ENCODE measurements around the gene NMT1.
"Not testable (repeated sequence)": the region's sequence is repeated elsewhere in the genome, so short reads cannot be mapped to it uniquely, and the experiment has no call there.

Gene NMT1

DNA sequence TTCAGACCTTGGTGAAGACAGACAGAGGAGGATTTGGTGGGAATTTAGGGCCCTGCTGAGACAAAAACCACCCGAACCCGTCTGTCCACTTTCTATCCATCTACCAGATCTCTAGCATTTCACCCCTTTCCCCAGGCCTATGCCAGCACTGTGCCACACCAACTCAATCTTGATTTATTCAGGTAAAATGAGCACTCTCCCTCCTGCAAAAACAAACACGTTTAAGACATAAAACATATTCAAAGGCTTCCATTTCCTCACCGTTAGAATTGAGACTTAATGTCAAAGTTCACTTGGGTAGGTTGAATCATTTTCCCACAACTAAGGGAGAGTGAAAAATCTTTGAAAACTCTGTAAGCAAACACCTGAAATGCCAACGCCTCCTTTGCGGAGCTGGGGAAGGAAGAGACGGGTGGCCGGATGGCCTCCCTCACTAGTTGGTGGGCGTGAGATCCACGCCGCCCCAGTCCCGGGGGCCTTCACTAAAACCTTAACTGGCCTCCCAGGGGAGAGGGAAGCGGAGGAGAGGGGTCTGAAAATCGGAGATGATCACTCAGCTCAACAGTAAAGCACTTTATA lies 10.5 kb upstream of the NMT1 start:
- H3K9me3 ChIP-seq (ENCODE audit: control insufficient read depth, low read length): no peaks in the 10 kb centered on the region
- TF ChIP-seq, protein P1, sequence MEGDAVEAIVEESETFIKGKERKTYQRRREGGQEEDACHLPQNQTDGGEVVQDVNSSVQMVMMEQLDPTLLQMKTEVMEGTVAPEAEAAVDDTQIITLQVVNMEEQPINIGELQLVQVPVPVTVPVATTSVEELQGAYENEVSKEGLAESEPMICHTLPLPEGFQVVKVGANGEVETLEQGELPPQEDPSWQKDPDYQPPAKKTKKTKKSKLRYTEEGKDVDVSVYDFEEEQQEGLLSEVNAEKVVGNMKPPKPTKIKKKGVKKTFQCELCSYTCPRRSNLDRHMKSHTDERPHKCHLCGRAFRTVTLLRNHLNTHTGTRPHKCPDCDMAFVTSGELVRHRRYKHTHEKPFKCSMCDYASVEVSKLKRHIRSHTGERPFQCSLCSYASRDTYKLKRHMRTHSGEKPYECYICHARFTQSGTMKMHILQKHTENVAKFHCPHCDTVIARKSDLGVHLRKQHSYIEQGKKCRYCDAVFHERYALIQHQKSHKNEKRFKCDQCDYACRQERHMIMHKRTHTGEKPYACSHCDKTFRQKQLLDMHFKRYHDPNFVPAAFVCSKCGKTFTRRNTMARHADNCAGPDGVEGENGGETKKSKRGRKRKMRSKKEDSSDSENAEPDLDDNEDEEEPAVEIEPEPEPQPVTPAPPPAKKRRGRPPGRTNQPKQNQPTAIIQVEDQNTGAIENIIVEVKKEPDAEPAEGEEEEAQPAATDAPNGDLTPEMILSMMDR (IDR thresholded peaks at IDR 0.05): no peak

DNA sequence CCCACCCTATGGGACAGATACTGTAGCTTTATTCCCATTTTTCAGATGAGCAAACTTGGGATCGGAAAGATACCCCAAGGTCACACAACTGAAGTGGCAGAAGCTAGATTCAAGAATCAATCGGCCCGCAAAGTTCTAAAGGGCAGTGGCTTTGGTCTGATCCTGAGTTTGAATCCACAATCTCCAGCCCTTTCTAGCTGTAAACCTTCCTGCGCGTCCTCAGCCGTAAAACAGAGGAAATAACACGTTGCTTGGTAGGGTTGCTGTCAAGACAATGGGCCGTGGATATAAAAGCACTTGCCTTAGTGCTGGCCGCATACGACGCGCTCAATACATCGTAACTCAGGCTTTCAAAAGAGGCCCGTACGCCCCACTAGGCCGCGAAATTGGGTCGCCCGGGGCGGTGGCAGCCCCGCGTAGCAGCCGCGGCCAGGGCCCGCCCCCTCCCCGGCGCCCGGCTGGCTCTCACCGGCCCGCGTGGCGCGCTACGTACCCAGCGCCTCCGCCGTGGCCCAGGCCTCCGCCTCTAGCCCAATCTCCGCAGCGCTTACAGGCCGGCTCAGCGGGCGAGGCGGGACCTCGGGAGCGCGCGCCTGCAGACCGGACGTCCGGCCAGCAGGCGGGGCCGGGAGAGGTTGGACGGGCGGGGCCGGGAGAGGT lies 9.9 kb upstream of the NMT1 start, which contains the start of gene DCAKD:
Gene DCAKD, minus strand, starts transcription at position 573 of the 660 bp plus-strand sequence. CDS start 16,747 bp downstream, outside the sequence.
- Histone ChIP-seq H3K9me3 (ENCODE audit: control insufficient read depth, low read length) (no peaks in the 10 kb centered on the region), H3K36me3 (ENCODE audit: control insufficient read depth, insufficient read depth, low read length) (no peaks in the 10 kb centered on the region), H2AFZ (peak within 1 kb of the TSS; percentile 89), H3K27ac (peak within 1 kb of the TSS; percentile 96), H3K4me3 (ENCODE audit: low read depth, low read length) (peak within 1 kb of the TSS; percentile 98), H3K4me2 (ENCODE audit: low read length) (peak within 1 kb of the TSS; percentile 100), H3K9ac (peak within 1 kb of the TSS; percentile 71), H3K4me1 (peaks cover 10% of the 10 kb centered on the region), H3K79me2 (peaks cover 9% of the 10 kb centered on the region), H3K27me3 (ENCODE audit: control insufficient read depth, insufficient read depth, low read length) (no peaks in the 10 kb centered on the region)
- TF ChIP-seq, protein P1 (IDR thresholded peaks at IDR 0.05): no peak

More for the DNA sequence above, 10.5 kb upstream of the NMT1 start:
- Histone ChIP-seq H3K4me3 (ENCODE audit: low read depth, low read length) (peak overlapping the region; percentile 98), H3K4me1 (peaks cover 10% of the 10 kb centered on the region), H2AFZ (peak overlapping the region; percentile 89), H3K27ac (peak overlapping the region; percentile 96), H3K9ac (peak overlapping the region; percentile 71), H3K36me3 (ENCODE audit: control insufficient read depth, insufficient read depth, low read length) (no peaks in the 10 kb centered on the region), H3K4me2 (ENCODE audit: low read length) (peak overlapping the region; percentile 100), H3K79me2 (peaks cover 15% of the 10 kb centered on the region), H3K27me3 (ENCODE audit: control insufficient read depth, insufficient read depth, low read length) (no peaks in the 10 kb centered on the region)

- H3K27me3 ChIP-seq (ENCODE audit: control insufficient read depth, insufficient read depth, low read length); H3K9me3 ChIP-seq (ENCODE audit: control insufficient read depth, low read length); H3K79me2 ChIP-seq; H3K27ac ChIP-seq; H3K4me3 ChIP-seq (ENCODE audit: low read depth, low read length); H3K4me2 ChIP-seq (ENCODE audit: low read length); H2AFZ ChIP-seq; H3K36me3 ChIP-seq (ENCODE audit: control insufficient read depth, insufficient read depth, low read length); H3K4me1 ChIP-seq; H3K9ac ChIP-seq: not testable (repeated sequence)
Observed at GRCh38 chr17:45051720-45052051, 9.4 kb upstream of the NMT1 start.

DNA sequence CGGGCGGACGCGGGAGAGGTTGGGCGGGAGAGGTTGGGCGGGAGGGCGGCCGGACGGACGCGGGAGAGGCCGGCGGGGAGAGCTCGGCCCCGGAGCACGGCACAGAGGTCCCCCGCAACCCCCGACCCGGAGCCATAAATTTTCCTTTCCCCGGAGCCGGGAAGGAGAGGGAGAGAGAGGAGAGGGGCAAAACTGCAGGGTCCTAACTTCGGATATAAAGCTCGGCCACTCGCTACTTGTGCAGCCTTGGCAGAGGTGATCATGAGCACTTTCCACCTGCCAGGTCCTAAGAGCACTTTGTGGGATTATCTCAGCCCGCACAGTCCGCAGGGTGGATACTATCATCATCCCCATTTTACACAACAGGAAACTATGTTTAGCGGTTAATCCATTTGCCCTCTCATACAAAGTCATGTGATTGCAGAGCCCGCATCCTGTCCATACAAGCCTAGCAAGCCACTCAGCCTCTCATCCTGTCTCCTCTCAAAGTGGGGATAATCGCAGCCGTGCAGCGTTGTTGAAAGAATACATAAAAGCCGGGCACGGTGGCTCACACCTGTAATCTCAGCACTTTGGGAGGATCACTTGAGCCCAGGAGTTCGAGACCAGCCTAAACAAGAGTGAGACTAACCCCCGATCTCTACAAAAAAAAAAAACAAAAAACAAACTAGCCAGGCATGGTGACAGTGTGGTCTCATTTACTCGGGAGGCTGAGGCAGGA lies 8.9 kb upstream of the NMT1 start:
- Histone ChIP-seq H2AFZ (peak overlapping the region; percentile 87), H3K9ac (no peak overlapping the region), H3K27me3 (ENCODE audit: control insufficient read depth, insufficient read depth, low read length) (no peaks in the 10 kb centered on the region), H3K4me2 (ENCODE audit: low read length) (peak overlapping the region; percentile 72), H3K9me3 (ENCODE audit: control insufficient read depth, low read length) (no peaks in the 10 kb centered on the region), H3K79me2 (peaks cover 9% of the 10 kb centered on the region), H3K36me3 (ENCODE audit: control insufficient read depth, insufficient read depth, low read length) (no peaks in the 10 kb centered on the region), H3K27ac (peak overlapping the region; percentile 77), H3K4me3 (ENCODE audit: low read depth, low read length) (peak overlapping the region; percentile 69), H3K4me1 (peaks cover 6% of the 10 kb centered on the region)
- TF ChIP-seq, protein P1 (IDR thresholded peaks at IDR 0.05): no peak

- Histone ChIP-seq H3K27ac (peak overlapping the region; percentile 92), H3K36me3 (ENCODE audit: control insufficient read depth, insufficient read depth, low read length) (no peaks in the 10 kb centered on the region), H3K4me3 (ENCODE audit: low read depth, low read length) (peak overlapping the region; percentile 99), H3K27me3 (ENCODE audit: control insufficient read depth, insufficient read depth, low read length) (no peaks in the 10 kb centered on the region), H3K79me2 (peaks cover 39% of the 10 kb centered on the region), H3K4me1 (peaks cover 16% of the 10 kb centered on the region), H2AFZ (peak overlapping the region; percentile 98), H3K9ac (peak overlapping the region; percentile 2), H3K4me2 (ENCODE audit: low read length) (peak overlapping the region; percentile 83), H3K9me3 (ENCODE audit: control insufficient read depth, low read length) (no peaks in the 10 kb centered on the region)
- TF ChIP-seq, protein P1 (IDR thresholded peaks at IDR 0.05): no peak
Observed at GRCh38 chr17:45060382-45060796, 728 bp upstream of the NMT1 start.

Data from parathyroid adenoma (tissue), 2 donors.